Mucosa of descending colon (tissue), 3 donors: Measurements from ENCODE around the gene NPAS3. TPM values are rescaled to one million over a fixed set of nuclear protein-coding genes. Genes with fewer than 3 reads are reported as not detected.

Experiments used
- ATAC-seq: fragments of 200-7000 bp; cut with Tn5 transposase; one replicate; pipeline ENCODE4 v1.9.1; 2020; ENCODE audit warnings: mild to moderate bottlenecking, moderate library complexity
- DNase-seq, 3 donors: peaks; one replicate each; pipeline ENCODE4 v3.0.0-alpha.2; 2020
- H3K36me3 ChIP-seq: fragments of 200-600 bp; one replicate; pipeline ENCODE4 v1.8.0; 2021; ENCODE audit warnings: low read depth, mild to moderate bottlenecking
- H3K4me1 ChIP-seq: fragments of 200-600 bp; one replicate; pipeline ENCODE4 v1.8.0; 2021; ENCODE audit warnings: low read depth, mild to moderate bottlenecking
- H3K4me3 ChIP-seq: fragments of 200-600 bp; one replicate; pipeline ENCODE4 v1.8.0; 2021; ENCODE audit warnings: mild to moderate bottlenecking
- H3K9me3 ChIP-seq: fragments of 200-600 bp; one replicate; pipeline ENCODE4 v1.8.0; 2021; ENCODE audit warnings: mild to moderate bottlenecking
- intact Hi-C, 2 donors: fragments of 100-400 bp; cut with DNase I in 1 of 2; cut with micrococcal nuclease in 1 of 2; formaldehyde crosslinking; loops; one replicate each; pipeline versions ENCODE4 v1.11.0 to v1.11.1; 2022; cut with DNase I, micrococcal nuclease
- total RNA-seq, 3 donors: library from RNA; stranded (reverse); fragmentation: NEBNext Ultra II Directional in 2 of 3; extraction: Animal tissue kit (Norgen Biotek cat#: 25700) in 2 of 3; gene quantifications; one replicate each; pipeline versions ENCODE4 v1.2.1 to v1.2.4, GENCODE V29; 2021 to 2023
- TF ChIP-seq, protein P1 (sequence below): fragments of 200-600 bp; IDR thresholded peaks from one replicate; pipeline ENCODE4 v1.8.0; 2022; ENCODE audit warnings: antibody characterized with exemption, mild to moderate bottlenecking
- donor health status: DM: no; HTN: no; CAD: no; lungs with moderate emphysema.
- donor health status: DM: no; HTN: no; CAD: no.
- donor health status: DM: no; HTN: yes; CAD: no.

NPAS3 gene
- total RNA-seq, 3 donors from 2014 or later, result 0.65 to 9.7 (median 2.0) TPM

DNA sequence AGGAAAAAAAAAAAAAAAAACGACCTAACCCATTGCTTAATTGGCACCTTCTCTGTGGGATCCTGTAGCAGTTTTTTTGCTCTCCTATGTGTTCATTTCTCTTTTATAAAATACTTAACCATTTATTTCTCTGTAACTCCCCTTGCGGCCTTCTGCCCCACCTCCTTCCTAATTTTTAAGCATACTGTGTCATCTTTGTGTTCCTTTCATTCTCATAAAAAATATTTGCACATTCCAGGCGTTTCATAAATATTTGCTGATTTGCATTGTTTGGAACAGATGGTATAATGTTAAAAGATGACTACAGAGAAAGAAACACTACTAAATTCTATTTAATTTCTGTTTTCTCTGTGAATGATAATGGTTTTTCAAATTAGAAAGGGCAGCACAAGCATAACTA lies 77.9 kb downstream of the NPAS3 start:
- Histone ChIP-seq H3K9me3 (no peaks in the 10 kb centered on the region), H3K4me1 (no peaks in the 10 kb centered on the region), H3K36me3 (no peaks in the 10 kb centered on the region), H3K4me3 (no peak overlapping the region)
- intact Hi-C loops, result no loop called here
- DNase-seq, result no peak
- ATAC-seq, result no peak
- TF ChIP-seq, protein P1, sequence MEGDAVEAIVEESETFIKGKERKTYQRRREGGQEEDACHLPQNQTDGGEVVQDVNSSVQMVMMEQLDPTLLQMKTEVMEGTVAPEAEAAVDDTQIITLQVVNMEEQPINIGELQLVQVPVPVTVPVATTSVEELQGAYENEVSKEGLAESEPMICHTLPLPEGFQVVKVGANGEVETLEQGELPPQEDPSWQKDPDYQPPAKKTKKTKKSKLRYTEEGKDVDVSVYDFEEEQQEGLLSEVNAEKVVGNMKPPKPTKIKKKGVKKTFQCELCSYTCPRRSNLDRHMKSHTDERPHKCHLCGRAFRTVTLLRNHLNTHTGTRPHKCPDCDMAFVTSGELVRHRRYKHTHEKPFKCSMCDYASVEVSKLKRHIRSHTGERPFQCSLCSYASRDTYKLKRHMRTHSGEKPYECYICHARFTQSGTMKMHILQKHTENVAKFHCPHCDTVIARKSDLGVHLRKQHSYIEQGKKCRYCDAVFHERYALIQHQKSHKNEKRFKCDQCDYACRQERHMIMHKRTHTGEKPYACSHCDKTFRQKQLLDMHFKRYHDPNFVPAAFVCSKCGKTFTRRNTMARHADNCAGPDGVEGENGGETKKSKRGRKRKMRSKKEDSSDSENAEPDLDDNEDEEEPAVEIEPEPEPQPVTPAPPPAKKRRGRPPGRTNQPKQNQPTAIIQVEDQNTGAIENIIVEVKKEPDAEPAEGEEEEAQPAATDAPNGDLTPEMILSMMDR, result no peak

DNA sequence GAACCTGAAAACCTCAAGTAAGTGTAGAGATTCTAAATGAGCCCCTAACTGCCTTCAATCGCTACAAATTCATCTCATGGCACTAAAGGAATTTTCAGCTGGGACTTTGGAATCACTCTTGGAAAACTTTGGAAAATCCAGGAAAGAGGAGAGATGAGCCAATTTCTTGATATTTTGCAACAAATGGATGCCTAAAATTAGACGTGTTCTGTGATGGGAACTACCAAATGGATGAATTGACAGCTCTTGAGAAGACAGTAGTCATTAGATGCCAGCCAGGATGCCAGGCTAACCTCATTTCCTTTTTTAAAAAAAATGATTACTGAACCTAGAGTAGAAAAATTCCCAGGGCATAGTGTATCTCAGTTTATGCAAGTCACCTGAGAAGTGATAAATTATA lies 78.3 kb downstream of the NPAS3 start:
- H3K4me1 ChIP-seq, result no peaks in the 10 kb centered on the region
- H3K36me3 ChIP-seq, result no peaks in the 10 kb centered on the region
- H3K9me3 ChIP-seq, result no peaks in the 10 kb centered on the region
- H3K4me3 ChIP-seq, result no peak overlapping the region
- TF ChIP-seq, protein P1, result no peak
- no peak for DNase-seq
- intact Hi-C loops, result no loop called here
- ATAC-seq, result no peak

DNA sequence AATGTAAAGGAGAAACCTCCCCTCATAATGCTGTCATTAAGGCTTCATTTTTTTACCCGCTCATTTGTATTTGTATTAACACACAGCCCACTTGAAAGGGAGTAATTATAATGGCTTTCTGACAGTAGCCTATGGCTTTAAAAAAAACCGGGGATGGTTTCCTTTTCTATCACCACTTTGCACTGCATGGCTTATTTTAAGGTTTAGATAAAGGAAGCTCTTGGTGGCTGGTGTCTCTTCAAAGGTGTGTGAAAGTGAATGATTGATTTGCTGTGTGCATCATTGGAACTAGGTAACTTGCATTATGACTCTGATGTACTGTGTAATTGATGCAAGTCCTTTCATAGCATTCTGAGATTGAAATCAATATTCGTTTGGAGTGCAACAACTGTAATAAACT lies 80.7 kb downstream of the NPAS3 start:
- Histone ChIP-seq H3K4me3 (no peak overlapping the region), H3K4me1 (no peaks in the 10 kb centered on the region), H3K9me3 (no peaks in the 10 kb centered on the region), H3K36me3 (no peaks in the 10 kb centered on the region)
- ATAC-seq (no peak), DNase-seq (no peak)
- intact Hi-C loops, result no loop called here
- TF ChIP-seq, protein P1, result no peak

DNA sequence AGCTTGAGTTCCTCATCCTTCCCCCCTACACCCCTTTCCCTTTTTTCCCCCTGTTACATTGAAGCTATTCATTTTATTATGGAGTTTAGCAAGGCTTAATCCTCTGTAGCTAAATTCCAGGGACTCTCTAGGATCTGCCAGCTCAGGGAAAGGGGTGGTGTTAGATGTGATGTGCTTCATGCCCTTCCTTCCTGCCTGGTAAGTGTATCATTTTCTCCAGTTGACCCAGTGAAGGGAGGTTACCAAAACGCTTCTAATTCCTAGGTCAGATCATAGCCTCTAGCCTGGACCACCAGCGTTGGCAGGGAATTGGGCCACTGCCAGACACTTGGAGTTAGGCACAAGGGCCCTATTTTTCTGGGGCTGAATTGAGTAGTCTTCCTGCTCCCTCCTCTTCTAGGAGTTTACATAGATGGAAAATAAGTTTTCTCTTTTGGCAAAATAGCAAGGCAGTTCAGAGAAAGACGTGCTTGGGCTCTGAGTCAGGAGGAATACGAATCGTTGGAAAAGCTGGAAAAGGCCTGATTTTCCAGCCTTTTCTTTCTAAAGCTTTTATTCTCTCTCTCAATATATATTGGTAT lies 88.3 kb downstream of the NPAS3 start:
- H3K4me1 ChIP-seq, result no peaks in the 10 kb centered on the region
- TF ChIP-seq, protein P1, result no peak
- H3K36me3 ChIP-seq, result no peaks in the 10 kb centered on the region
- no peak overlapping the region for H3K4me3 ChIP-seq
- peak in 1 of 3 donors; percentile 2 for DNase-seq
- intact Hi-C loops, result no loop called here
- ATAC-seq, result no peak
- no peaks in the 10 kb centered on the region for H3K9me3 ChIP-seq

DNA sequence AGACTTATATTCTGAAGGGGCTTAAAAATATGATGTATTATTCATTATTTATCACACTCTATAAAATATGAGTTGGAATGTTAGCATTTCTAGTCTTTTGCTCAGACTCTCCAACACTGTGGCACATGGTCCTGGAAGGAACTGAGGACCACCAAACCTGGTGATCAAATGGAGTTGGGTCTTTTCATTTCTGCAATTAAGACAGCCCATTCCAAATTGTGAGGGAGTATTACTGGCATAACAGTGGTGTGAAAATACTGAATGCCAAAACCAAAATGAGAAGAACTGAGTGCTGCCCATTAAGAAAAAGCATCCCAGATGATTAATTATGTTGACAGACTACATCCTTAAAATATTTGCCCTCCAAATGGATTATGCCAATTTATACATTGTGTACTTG lies 90.8 kb downstream of the NPAS3 start:
- intact Hi-C loops, result no loop called here
- TF ChIP-seq, protein P1, result no peak
- Histone ChIP-seq H3K4me3 (no peak overlapping the region), H3K36me3 (no peaks in the 10 kb centered on the region), H3K9me3 (no peaks in the 10 kb centered on the region), H3K4me1 (no peaks in the 10 kb centered on the region)
- DNase-seq (no peak), ATAC-seq (no peak)

DNA sequence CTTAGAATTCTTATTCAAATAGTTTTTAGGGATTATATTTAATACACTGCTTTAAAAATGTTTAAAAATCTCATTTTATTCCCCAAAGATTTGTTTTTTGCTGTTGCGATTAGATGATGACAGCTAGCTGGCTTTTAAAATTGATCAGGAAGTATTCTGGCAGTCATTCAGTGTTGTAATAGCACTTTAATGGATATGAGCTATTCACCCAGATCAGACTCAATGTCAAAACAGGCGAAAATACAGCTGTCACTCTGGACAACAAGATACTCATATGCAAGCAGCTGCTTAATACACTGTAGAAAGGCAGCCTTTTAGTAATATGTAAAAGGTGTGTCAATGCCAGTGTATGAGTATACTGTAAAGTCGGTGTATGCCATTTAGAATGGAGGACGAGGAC lies 91.7 kb downstream of the NPAS3 start:
- no peaks in the 10 kb centered on the region for H3K36me3 ChIP-seq

More for the DNA sequence above, 91.7 kb downstream of the NPAS3 start:
- TF ChIP-seq, protein P1, result no peak
- no peak overlapping the region for H3K4me3 ChIP-seq
- ATAC-seq (no peak), DNase-seq (no peak)
- H3K9me3 ChIP-seq, result no peaks in the 10 kb centered on the region
- H3K4me1 ChIP-seq, result no peaks in the 10 kb centered on the region
- intact Hi-C loops, result no loop called here
